H1 (cell line): ENCODE measurements around the gene OSTC. TPM values are rescaled to one million over a fixed set of nuclear protein-coding genes. Genes with fewer than 3 reads are reported as not detected.

Experiments
- ASH2L ChIP-seq: fragments of 200-600, 300-600 bp; sonication (generic); IDR thresholded peaks from one replicate; pipeline ENCODE4 v1.7.1; 2017; ENCODE audit warnings: low read length
- BCL11A ChIP-seq, 2 experiments: IDR thresholded peaks; one replicate each; pipeline ENCODE4 v1.6.1; 2011; ENCODE audit warnings: low read depth in 2 of 2, low read length in 2 of 2, mild to moderate bottlenecking in 2 of 2
- CEBPB ChIP-seq: IDR thresholded peaks from 2 replicates; pipeline ENCODE4 v1.6.1; 2012; ENCODE audit warnings: low read depth, low read length
- CHD1 ChIP-seq: IDR thresholded peaks from 2 replicates; pipeline ENCODE4 v1.6.1; 2012; ENCODE audit warnings: low read depth, low read length, improper control_type of control experiment
- CTCF ChIP-seq, 3 experiments: IDR thresholded peaks; 1 replicate in 2 of 3; 2 replicates in 1 of 3; pipeline versions ENCODE4 v1.5.1 to v1.6.1; 2011; ENCODE audit warnings: low read length in 3 of 3, mild to moderate bottlenecking in 3 of 3, inconsistent platforms in 2 of 3, low read depth in 1 of 3, moderate library complexity in 1 of 3; ENCODE audit not compliant: insufficient read depth in 1 of 3; ENCODE audit errors: control extremely low read depth in 1 of 3
- EZH2 ChIP-seq: fragments of 200-600 bp; sonication (generic); IDR thresholded peaks from 2 replicates; pipeline ENCODE4 v1.7.1; 2012; ENCODE audit warnings: low read depth, mild to moderate bottlenecking, moderate library complexity, low read length, inconsistent platforms; ENCODE audit not compliant: severe bottlenecking
- FOSL1 ChIP-seq: IDR thresholded peaks from 2 replicates; pipeline ENCODE4 v1.6.1; 2011; ENCODE audit warnings: mild to moderate bottlenecking, low read depth, low read length, moderate library complexity; ENCODE audit not compliant: insufficient read depth
- GTF2F1 ChIP-seq: IDR thresholded peaks from 2 replicates; pipeline ENCODE4 v1.6.1; 2012; ENCODE audit warnings: low read depth, low read length, improper control_type of control experiment, borderline replicate concordance
- KDM1A ChIP-seq: fragments of 200-600, 300-600 bp; sonication (generic); IDR thresholded peaks from 2 replicates; pipeline ENCODE4 v1.7.1; 2016; ENCODE audit warnings: mild to moderate bottlenecking, low read length, borderline replicate concordance
- KDM5A ChIP-seq: fragments of 200-600 bp; IDR thresholded peaks from 2 replicates; pipeline ENCODE4 v1.7.1; 2012; ENCODE audit warnings: mild to moderate bottlenecking, low read length, inconsistent platforms, mixed read lengths
- YY1 ChIP-seq: IDR thresholded peaks from 2 replicates; pipeline ENCODE4 v1.6.1; 2011; ENCODE audit warnings: low read depth, mild to moderate bottlenecking, low read length
- polyA plus RNA-seq, 7 experiments: library from polyadenylated mRNA; depleted of rRNA in 3 of 7; stranded (reverse) in 5 of 7; unstranded in 2 of 7; fragments of >200 nt in 5 of 7; fragments of 200-250 nt in 2 of 7; gene quantifications; 1 replicate in 5 of 7; 2 replicates in 1 of 7; 4 replicates in 1 of 7; pipeline versions ENCODE4 v1.2.1 to v1.2.3, GENCODE V29; 2011 to 2013; ENCODE audit warnings: missing spikeins in 2 of 7, mixed read lengths in 2 of 7
- total RNA-seq: library from RNA; stranded (reverse); fragmentation: NEBNext Ultra II Directional; extraction: Animal tissue kit (Norgen Biotek cat#: 25700); gene quantifications from 2 replicates; pipeline ENCODE4 v1.2.1, GENCODE V29; 2021
- TF ChIP-seq, protein P1 (sequence below): IDR thresholded peaks from 2 replicates; pipeline ENCODE4 v1.6.1; 2012; ENCODE audit warnings: low read length, inconsistent platforms

The OSTC gene
- total and polyA plus RNA-seq, 2 of the 8 experiments (the other 6 are each of a cell fraction or from before 2014, with no cell fraction given): 165 to 176 TPM

DNA sequence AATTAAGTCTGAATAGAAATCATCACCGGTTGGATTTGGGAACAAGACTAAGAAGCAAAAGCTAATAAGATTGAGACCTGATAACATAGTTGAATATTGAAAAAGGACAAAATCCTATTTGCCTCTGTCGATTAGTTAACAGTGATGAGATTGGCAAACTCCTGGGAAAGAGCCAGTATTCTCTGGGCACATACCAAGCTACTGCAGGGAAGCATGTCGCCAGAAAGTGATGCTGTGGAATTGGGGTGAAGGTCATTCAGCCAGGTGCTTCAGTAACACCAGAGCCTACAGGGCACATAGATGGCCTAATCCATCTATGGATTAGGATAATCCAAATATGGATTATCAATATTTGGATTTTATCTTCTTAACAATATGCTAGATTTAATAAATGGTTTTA is 44.0 kb downstream of the OSTC start (continued):
- TF ChIP-seq CTCF (IDR thresholded peaks at IDR 0.05; ENCODE audit: control extremely low read depth in 1 of 3, insufficient read depth in 1 of 3, low read depth in 1 of 3, low read length in 3 of 3) (no peak), YY1 (no peak), FOSL1 (no peak), BCL11A (IDR thresholded peaks at IDR 0.05; ENCODE audit: low read depth in 2 of 2, low read length in 2 of 2) (no peak), CEBPB (no peak), GTF2F1 (no peak), ASH2L (no peak), KDM1A (no peak), CHD1 (no peak), KDM5A (no peak), EZH2 (no peak)
- TF ChIP-seq, protein P1, sequence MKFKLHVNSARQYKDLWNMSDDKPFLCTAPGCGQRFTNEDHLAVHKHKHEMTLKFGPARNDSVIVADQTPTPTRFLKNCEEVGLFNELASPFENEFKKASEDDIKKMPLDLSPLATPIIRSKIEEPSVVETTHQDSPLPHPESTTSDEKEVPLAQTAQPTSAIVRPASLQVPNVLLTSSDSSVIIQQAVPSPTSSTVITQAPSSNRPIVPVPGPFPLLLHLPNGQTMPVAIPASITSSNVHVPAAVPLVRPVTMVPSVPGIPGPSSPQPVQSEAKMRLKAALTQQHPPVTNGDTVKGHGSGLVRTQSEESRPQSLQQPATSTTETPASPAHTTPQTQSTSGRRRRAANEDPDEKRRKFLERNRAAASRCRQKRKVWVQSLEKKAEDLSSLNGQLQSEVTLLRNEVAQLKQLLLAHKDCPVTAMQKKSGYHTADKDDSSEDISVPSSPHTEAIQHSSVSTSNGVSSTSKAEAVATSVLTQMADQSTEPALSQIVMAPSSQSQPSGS: no peak
